MCF 10A (cell line): ENCODE measurements around the gene LRRC7. TPM values are rescaled to one million over a fixed set of nuclear protein-coding genes. Genes with fewer than 3 reads are reported as not detected.

Source experiments
- BruUV-seq: library from RNA; stranded (reverse); fragments of 400-500 nt; replicated peaks from 2 replicates; lab custom pipeline; 2021; lab: Mats Ljungman, UMichigan
- CTCF ChIA-PET: fragments of 300-600 bp; sonication (Branson Sonifier 250); formaldehyde crosslinking; extraction: SDS; loops from one replicate; lab custom pipeline; 2021; ENCODE audit warnings: antibody characterized with exemption, inconsistent platforms; lab: Yijun Ruan, JAX
- POLR2A ChIA-PET: fragments of 300-600, 350-650 bp; sonication (Branson Sonifier 250); formaldehyde crosslinking; extraction: SDS; loops from one replicate; lab custom pipeline; 2020; ENCODE audit warnings: antibody characterized with exemption, inconsistent platforms; lab: Yijun Ruan, JAX
- DNase-seq: peaks from one replicate; pipeline ENCODE4 v3.0.0-alpha.2; 2018; ENCODE audit not compliant: unreplicated experiment
- H3K27ac Mint-ChIP-seq: one replicate; pipeline ENCODE4 v1.8.0; 2022; ENCODE audit warnings: mild to moderate bottlenecking, low read depth, mixed read lengths; ENCODE audit not compliant: unreplicated experiment
- H3K27me3 Mint-ChIP-seq: one replicate; pipeline ENCODE4 v1.8.0; 2022; ENCODE audit warnings: mixed read lengths; ENCODE audit not compliant: insufficient read depth, unreplicated experiment
- H3K36me3 Mint-ChIP-seq: one replicate; pipeline ENCODE4 v1.8.0; 2022; ENCODE audit warnings: mild to moderate bottlenecking, moderate library complexity, mixed read lengths; ENCODE audit not compliant: insufficient read depth, unreplicated experiment
- H3K4me1 Mint-ChIP-seq: one replicate; pipeline ENCODE4 v1.8.0; 2022; ENCODE audit warnings: mixed read lengths; ENCODE audit not compliant: insufficient read depth, unreplicated experiment
- H3K4me3 Mint-ChIP-seq: one replicate; pipeline ENCODE4 v1.8.0; 2022; ENCODE audit warnings: mild to moderate bottlenecking, moderate library complexity, mixed read lengths; ENCODE audit not compliant: unreplicated experiment
- H3K9me3 Mint-ChIP-seq: one replicate; pipeline ENCODE4 v1.8.0; 2022; ENCODE audit warnings: mixed read lengths; ENCODE audit not compliant: unreplicated experiment
- CTCF ChIP-seq: fragments of 200-600 bp; IDR thresholded peaks from one replicate; pipeline ENCODE4 v1.8.0; 2022; ENCODE audit warnings: antibody characterized with exemption, mild to moderate bottlenecking; ENCODE audit not compliant: unreplicated experiment
- intact Hi-C: fragments of 100-400 bp; cut with micrococcal nuclease; formaldehyde crosslinking; loops from 2 replicates; pipeline ENCODE4 v1.14.1; 2022
- total RNA-seq: library from RNA; stranded (reverse); gene quantifications from 2 replicates; pipeline ENCODE4 v1.2.3, GENCODE V29; 2022

LRRC7 gene
- total RNA-seq, 1 experiment from 2014 or later: not detected

DNA sequence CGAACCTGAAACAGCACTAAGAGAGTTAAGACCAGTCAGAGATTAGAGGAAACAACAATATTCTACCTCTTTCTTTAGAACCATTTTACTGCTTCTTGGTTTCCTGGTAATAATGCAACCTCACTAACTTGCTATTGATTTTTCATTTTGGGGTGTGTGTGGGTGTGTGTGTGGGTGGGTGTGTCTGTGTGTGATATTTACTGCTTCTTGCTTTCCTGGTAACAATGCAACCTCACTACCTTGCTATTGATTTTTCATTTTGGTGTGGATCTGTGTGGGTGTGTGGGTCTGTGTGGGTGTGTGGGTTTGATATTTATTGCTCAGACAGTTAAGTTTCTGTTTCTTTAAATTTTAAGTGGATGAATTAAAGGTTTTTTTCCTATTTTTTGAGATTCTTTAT is 208.8 kb downstream of the LRRC7 start:
- H3K9me3 Mint-ChIP-seq: no peaks in the 10 kb centered on the region
- BruUV-seq: no TSS peak
- ChIA-PET POLR2A (no interaction called here), CTCF (no interaction called here)
- H3K4me3 Mint-ChIP-seq: no peak overlapping the region
- no peak overlapping the region for H3K27ac Mint-ChIP-seq
- no peak for TF ChIP-seq CTCF
- no peak for DNase-seq
- no peaks in the 10 kb centered on the region for H3K4me1 Mint-ChIP-seq
- peaks cover 70% of the 10 kb centered on the region for H3K27me3 Mint-ChIP-seq
- intact Hi-C loops: no loop called here
- no peaks in the 10 kb centered on the region for H3K36me3 Mint-ChIP-seq

DNA sequence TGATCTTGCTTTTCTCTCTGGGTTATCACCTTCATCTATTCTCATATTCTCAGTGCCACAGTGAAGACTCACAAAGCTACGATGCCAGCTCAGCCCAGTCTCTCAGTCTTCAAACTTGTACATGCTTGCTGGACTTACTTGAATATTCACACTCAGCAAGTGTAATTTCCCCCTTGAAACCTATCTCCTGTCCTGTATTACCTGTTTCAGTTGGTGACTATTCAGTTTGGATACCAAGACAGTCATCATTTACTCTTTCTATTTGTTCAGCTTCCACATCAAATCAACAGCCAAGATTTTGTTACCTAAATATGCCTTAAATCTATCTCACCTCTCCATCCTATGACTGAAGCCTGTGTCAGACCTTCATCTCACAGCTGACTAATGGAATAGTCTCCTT is 209.7 kb downstream of the LRRC7 start:
- intact Hi-C loops: no loop called here
- ChIA-PET CTCF (interaction anchor here (0.6 kb wide), 1 partner anchor 1178 kb away, joined by 3 read pairs; no protein-coding TSS in a partner anchor), POLR2A (no interaction called here)
- peaks cover 68% of the 10 kb centered on the region for H3K27me3 Mint-ChIP-seq
- DNase-seq: no peak
- H3K27ac Mint-ChIP-seq: no peak overlapping the region
- H3K36me3 Mint-ChIP-seq: no peaks in the 10 kb centered on the region
- no TSS peak for BruUV-seq
- TF ChIP-seq CTCF: no peak
- no peaks in the 10 kb centered on the region for H3K9me3 Mint-ChIP-seq
- no peak overlapping the region for H3K4me3 Mint-ChIP-seq
- no peaks in the 10 kb centered on the region for H3K4me1 Mint-ChIP-seq

- ChIA-PET CTCF (interaction anchor here (0.6 kb wide), 1 partner anchor 1178 kb away, joined by 3 read pairs; no protein-coding TSS in a partner anchor), POLR2A (no interaction called here)
- H3K36me3 Mint-ChIP-seq: no peaks in the 10 kb centered on the region
- H3K27me3 Mint-ChIP-seq: peaks cover 68% of the 10 kb centered on the region
- no peak overlapping the region for H3K27ac Mint-ChIP-seq
- no peak for DNase-seq
- no peak overlapping the region for H3K4me3 Mint-ChIP-seq
- BruUV-seq: no TSS peak
- no peaks in the 10 kb centered on the region for H3K9me3 Mint-ChIP-seq
- no peaks in the 10 kb centered on the region for H3K4me1 Mint-ChIP-seq
- TF ChIP-seq CTCF: no peak
- intact Hi-C loops: no loop called here
These were observed 210.2 kb downstream of the LRRC7 start for GRCh38 chr1:69777971-69778370.

GRCh38 chr1:69787151-69787550 is 219.4 kb downstream of the LRRC7 start:
- Mint-ChIP-seq H3K27ac (no peak overlapping the region), H3K27me3 (peaks cover 75% of the 10 kb centered on the region), H3K4me1 (no peaks in the 10 kb centered on the region), H3K36me3 (no peaks in the 10 kb centered on the region), H3K9me3 (no peaks in the 10 kb centered on the region), H3K4me3 (no peak overlapping the region)
- BruUV-seq: no TSS peak
- no peak for DNase-seq
- ChIA-PET CTCF (no interaction called here), POLR2A (interaction anchor here (1.0 kb wide), 1 partner anchor 12 kb away, joined by 3 read pairs; no protein-coding TSS in a partner anchor)
- no peak for TF ChIP-seq CTCF
- intact Hi-C loops: no loop called here
